ENCODE measurements around the gene APBA2.

- TF ChIP-seq POLR2AphosphoS5 (IDR thresholded peaks at IDR 0.05) (no peak), CTCF (IDR thresholded peaks at IDR 0.05) (no peak), POLR2A (IDR thresholded peaks at IDR 0.05) (no peak), EP300 (IDR thresholded peaks at IDR 0.05) (no peak)
Observed at GRCh38 chr15:28982886-28983285, 97.1 kb downstream of the APBA2 start.

Data from sigmoid colon (tissue), 4 donors.